Smooth muscle cell (in vitro differentiated cells): ENCODE results near the gene RBM46. TPM values are rescaled to one million over a fixed set of nuclear protein-coding genes. Genes with fewer than 3 reads are reported as not detected.
A peak's percentile ranks its signal among the peaks of the same experiment; 100 is the strongest.

Experiments
- DNase-seq: peaks from one replicate; lab custom pipeline; 2025; ENCODE audit not compliant: unreplicated experiment; lab: John Stamatoyannopoulos, UW
- H2AFZ ChIP-seq: fragments of 200-600 bp; sonication (generic); 2 replicates; pipeline ENCODE4 v1.6.0; 2016; ENCODE audit warnings: antibody characterized with exemption, low read depth, mild to moderate bottlenecking
- H3F3A ChIP-seq: fragments of 200-600 bp; sonication (generic); 2 replicates; pipeline ENCODE4 v1.6.0; 2017; ENCODE audit warnings: antibody characterized with exemption, low read depth
- H3K27ac ChIP-seq: fragments of 200-600 bp; sonication (generic); 2 replicates; pipeline ENCODE4 v1.5.1; 2016; ENCODE audit warnings: low read depth, mild to moderate bottlenecking
- H3K27me3 ChIP-seq: fragments of 200-600 bp; sonication (generic); 2 replicates; pipeline ENCODE4 v1.6.1; 2016; ENCODE audit warnings: low read depth, mild to moderate bottlenecking
- H3K36me3 ChIP-seq: fragments of 200-600 bp; sonication (generic); 2 replicates; pipeline ENCODE4 v1.5.1; 2016; ENCODE audit warnings: low read depth
- H3K4me1 ChIP-seq: fragments of 200-600 bp; sonication (generic); 2 replicates; pipeline ENCODE4 v1.5.1; 2016; ENCODE audit warnings: low read depth
- H3K4me2 ChIP-seq: fragments of 200-600 bp; sonication (generic); 2 replicates; pipeline ENCODE4 v1.6.0; 2016; ENCODE audit warnings: mild to moderate bottlenecking
- H3K4me3 ChIP-seq: fragments of 200-600 bp; sonication (generic); 2 replicates; pipeline ENCODE4 v1.5.1; 2016; ENCODE audit warnings: mild to moderate bottlenecking
- H3K79me2 ChIP-seq: fragments of 200-600 bp; sonication (generic); 2 replicates; pipeline ENCODE4 v1.6.0; 2016; ENCODE audit warnings: low read depth, mild to moderate bottlenecking
- H3K9ac ChIP-seq: fragments of 200-600 bp; sonication (generic); 2 replicates; pipeline ENCODE4 v1.6.0; 2016; ENCODE audit warnings: low read depth
- H3K9me3 ChIP-seq: fragments of 200-600 bp; sonication (generic); replicated peaks from 2 replicates; pipeline ENCODE4 v1.5.1; 2016; ENCODE audit warnings: low read depth
- H4K20me1 ChIP-seq: fragments of 200-600 bp; sonication (generic); 2 replicates; pipeline ENCODE4 v1.6.0; 2016; ENCODE audit warnings: low read depth
- CTCF ChIP-seq: fragments of 200-600 bp; sonication (generic); IDR thresholded peaks from 2 replicates; pipeline ENCODE4 v1.5.1; 2017; ENCODE audit warnings: borderline replicate concordance, mild to moderate bottlenecking, antibody characterized with exemption; ENCODE audit not compliant: insufficient read depth, poor library complexity, severe bottlenecking
- WGBS: methylation state at CpG from one replicate; pipeline ENCODE4 v1.1.7; 2016; ENCODE audit warnings: low lambda C conversion rate; 5-methylcytosine and 5-hydroxymethylcytosine counted together
- polyA plus RNA-seq: library from polyadenylated mRNA; unstranded; fragments of >200 nt; fragmentation: Nextera tagmentation; extraction: Ambion mirVana; gene quantifications from 2 replicates; pipeline ENCODE4 v1.2.1, GENCODE V29; 2016
- total RNA-seq: library from RNA; depleted of rRNA; stranded (reverse); fragments of >200 nt; gene quantifications from 2 replicates; pipeline ENCODE4 v1.2.3, GENCODE V29; 2014

The RBM46 gene
- total and polyA plus RNA-seq, 2 experiments from 2014 or later = not detected

DNA sequence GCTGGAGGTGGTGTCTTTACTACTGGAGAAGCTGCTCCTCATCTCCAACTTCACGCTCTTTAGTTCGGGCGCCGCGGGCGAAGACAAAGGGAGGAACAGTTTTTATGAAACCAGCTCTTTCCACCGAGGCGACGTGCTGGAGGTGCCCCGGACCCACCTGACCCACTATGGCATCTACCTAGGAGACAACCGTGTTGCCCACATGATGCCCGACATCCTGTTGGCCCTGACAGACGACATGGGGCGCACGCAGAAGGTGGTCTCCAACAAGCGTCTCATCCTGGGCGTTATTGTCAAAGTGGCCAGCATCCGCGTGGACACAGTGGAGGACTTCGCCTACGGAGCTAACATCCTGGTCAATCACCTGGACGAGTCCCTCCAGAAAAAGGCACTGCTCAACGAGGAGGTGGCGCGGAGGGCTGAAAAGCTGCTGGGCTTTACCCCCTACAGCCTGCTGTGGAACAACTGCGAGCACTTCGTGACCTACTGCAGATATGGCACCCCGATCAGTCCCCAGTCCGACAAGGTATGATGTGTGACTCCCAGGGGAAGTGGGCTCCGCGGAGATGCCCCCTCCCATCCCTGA, 36.6 kb upstream of the RBM46 start:
- no peak for DNase-seq
- Histone ChIP-seq H3K4me2 (peak overlapping the region; percentile 86), H3K9me3 (no peaks in the 10 kb centered on the region), H3K4me3 (peak overlapping the region; percentile 52), H4K20me1 (no peaks in the 10 kb centered on the region), H2AFZ (no peak overlapping the region), H3K27ac (no peak overlapping the region), H3K27me3 (peaks cover 95% of the 10 kb centered on the region), H3K79me2 (no peaks in the 10 kb centered on the region), H3K36me3 (no peaks in the 10 kb centered on the region), H3K9ac (no peak overlapping the region), H3F3A (no peaks in the 10 kb centered on the region), H3K4me1 (peaks cover 30% of the 10 kb centered on the region)
- 4% methylated on average over 31 of the region's 31 CpGs for WGBS
- TF ChIP-seq CTCF = no peak

DNA sequence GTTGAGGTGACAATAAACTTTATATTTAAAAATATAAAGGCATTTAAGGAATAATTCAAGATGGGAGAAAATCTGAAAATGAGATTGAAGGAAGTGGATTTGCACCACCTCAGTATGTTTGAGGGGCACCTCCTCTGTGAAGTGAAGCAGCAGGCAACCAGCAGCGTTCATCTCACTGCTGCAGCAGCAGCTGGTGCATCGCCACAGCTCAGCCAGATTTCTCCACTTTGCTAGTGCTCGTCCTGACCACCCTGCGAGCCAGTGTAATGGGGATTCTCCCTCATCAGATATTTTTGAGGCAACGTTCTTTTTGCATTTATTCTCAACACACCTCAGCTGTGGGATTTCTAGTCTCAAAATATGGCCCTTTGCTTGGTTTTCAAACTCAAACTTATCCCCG, 23.4 kb upstream of the RBM46 start:
- H3K4me3 ChIP-seq = no peak overlapping the region
- no peaks in the 10 kb centered on the region for H3K4me1 ChIP-seq
- no peaks in the 10 kb centered on the region for H3K79me2 ChIP-seq
- peaks cover 30% of the 10 kb centered on the region for H3K27me3 ChIP-seq
- no peaks in the 10 kb centered on the region for H4K20me1 ChIP-seq
- H3K27ac ChIP-seq = no peak overlapping the region
- no peak overlapping the region for H3K9ac ChIP-seq
- no peak overlapping the region for H2AFZ ChIP-seq
- H3K36me3 ChIP-seq = no peaks in the 10 kb centered on the region
- TF ChIP-seq CTCF = no peak
- H3K9me3 ChIP-seq = no peaks in the 10 kb centered on the region
- no peak for DNase-seq
- no peaks in the 10 kb centered on the region for H3F3A ChIP-seq
- H3K4me2 ChIP-seq = no peak overlapping the region
- WGBS = 80% methylated on average over 6 of the region's 6 CpGs

DNA sequence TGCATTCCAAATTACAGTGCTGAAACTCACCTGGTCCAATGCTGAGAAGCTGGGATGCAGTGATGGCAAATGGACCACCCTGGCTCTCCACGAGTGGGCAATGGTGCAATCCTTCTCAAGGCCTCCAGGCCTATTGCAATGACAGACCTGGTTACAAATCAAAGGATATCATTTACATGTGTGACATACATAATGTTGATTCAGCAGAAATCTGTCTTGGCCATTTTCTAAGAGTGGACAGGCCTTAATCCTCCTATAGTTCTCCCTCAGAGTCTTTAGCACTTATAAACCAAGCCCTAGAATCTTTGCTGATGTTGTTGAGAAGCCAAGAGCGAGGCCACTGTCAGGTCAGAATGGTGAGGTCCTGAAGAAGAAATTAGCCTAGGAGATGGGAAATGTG, 20.2 kb upstream of the RBM46 start:
- no peaks in the 10 kb centered on the region for H4K20me1 ChIP-seq
- H3F3A ChIP-seq = no peaks in the 10 kb centered on the region
- no peaks in the 10 kb centered on the region for H3K4me1 ChIP-seq
- WGBS = 89% methylated on average over 2 of the region's 2 CpGs
- H3K4me3 ChIP-seq = no peak overlapping the region
- no peak for TF ChIP-seq CTCF
- H3K36me3 ChIP-seq = no peaks in the 10 kb centered on the region
- H3K9me3 ChIP-seq = no peaks in the 10 kb centered on the region
- no peak for DNase-seq
- no peak overlapping the region for H3K4me2 ChIP-seq
- H3K27me3 ChIP-seq = peaks cover 19% of the 10 kb centered on the region
- H3K27ac ChIP-seq = no peak overlapping the region
- no peak overlapping the region for H3K9ac ChIP-seq
- no peak overlapping the region for H2AFZ ChIP-seq
- no peaks in the 10 kb centered on the region for H3K79me2 ChIP-seq

GRCh38 chr4:154778264-154778663, 2.8 kb upstream of the RBM46 start:
- Histone ChIP-seq H3K4me1 (no peaks in the 10 kb centered on the region), H3K4me2 (no peak overlapping the region), H2AFZ (no peak overlapping the region), H3K36me3 (no peaks in the 10 kb centered on the region), H3K27me3 (no peaks in the 10 kb centered on the region), H3K27ac (no peak overlapping the region), H3K4me3 (no peak overlapping the region), H3F3A (no peaks in the 10 kb centered on the region), H3K79me2 (no peaks in the 10 kb centered on the region), H3K9ac (no peak overlapping the region), H4K20me1 (no peaks in the 10 kb centered on the region), H3K9me3 (no peaks in the 10 kb centered on the region)
- no peak for TF ChIP-seq CTCF
- WGBS = 59% methylated on average over 1 of the region's 1 CpG
- DNase-seq = no peak
